GM18870 (cell line): ENCODE data around the gene GRM2.
"Not testable (repeated sequence)": the region's sequence is repeated elsewhere in the genome, so short reads cannot be mapped to it uniquely, and the experiment has no call there.

Experiments used
- ATAC-seq: cut with Tn5 transposase; IDR thresholded peaks from one replicate; pipeline ENCODE4 v1.9.1; 2021; ENCODE audit warnings: moderate library complexity; ENCODE audit not compliant: unreplicated experiment

Gene GRM2

GRCh38 chr3:51720292-51721061, 13.6 kb downstream of the GRM2 start:
- ATAC-seq: no peak

GRCh38 chr3:51721062-51721745, 14.3 kb downstream of the GRM2 start:
- no peak for ATAC-seq

GRCh38 chr3:51722362-51722761, 15.5 kb downstream of the GRM2 start:
- ATAC-seq: no peak

- ATAC-seq: no peak
Measured at GRCh38 chr3:51727500-51727899, 20.6 kb downstream of the GRM2 start.

- ATAC-seq: no peak
Measured at GRCh38 chr3:51729042-51729633, 22.3 kb downstream of the GRM2 start.

- ATAC-seq: no peak
Measured at GRCh38 chr3:51733859-51734571, 27.1 kb downstream of the GRM2 start.

GRCh38 chr3:51734572-51734907, 27.7 kb downstream of the GRM2 start:
- no peak for ATAC-seq

- no peak for ATAC-seq
Measured at GRCh38 chr3:51735039-51735438, 28.2 kb downstream of the GRM2 start.

- no peak for ATAC-seq
Measured at GRCh38 chr3:51735950-51736349, 29.1 kb downstream of the GRM2 start.

GRCh38 chr3:51739110-51739509, 32.2 kb downstream of the GRM2 start:
- no peak for ATAC-seq

GRCh38 chr3:51742320-51742719, 35.5 kb downstream of the GRM2 start:
- ATAC-seq: not testable (repeated sequence)

GRCh38 chr3:51742978-51743377, 36.1 kb downstream of the GRM2 start:
- ATAC-seq: not testable (repeated sequence)

GRCh38 chr3:51747840-51748239, 41.0 kb downstream of the GRM2 start:
- ATAC-seq: no peak

GRCh38 chr3:51748327-51748726, 41.5 kb downstream of the GRM2 start:
- ATAC-seq: no peak

GRCh38 chr3:51750878-51751277, 44.0 kb downstream of the GRM2 start:
- no peak for ATAC-seq

GRCh38 chr3:51751287-51751686, 44.4 kb downstream of the GRM2 start:
- no peak for ATAC-seq

- ATAC-seq: not testable (repeated sequence)
Measured at GRCh38 chr3:51753763-51754750, 47.2 kb downstream of the GRM2 start.

GRCh38 chr3:51759203-51759602, 52.3 kb downstream of the GRM2 start:
- no peak for ATAC-seq
